Measurements from ENCODE around the gene FLOT1. TPM values are rescaled to one million over a fixed set of nuclear protein-coding genes. Genes with fewer than 3 reads are reported as not detected.

FLOT1 gene
- polyA plus RNA-seq, 1 experiment = 292 TPM

GRCh38 chr6:30779850-30780641, 37.6 kb upstream of the FLOT1 start:
- Histone ChIP-seq H3K4me3 (ENCODE audit: low read depth, low read length) (no peak overlapping the region), H3K27me3 (ENCODE audit: control insufficient read depth, insufficient read depth, low read length) (no peaks in the 10 kb centered on the region), H3K36me3 (ENCODE audit: control insufficient read depth, insufficient read depth, low read length) (no peaks in the 10 kb centered on the region)
- CTCF ChIA-PET = interaction anchor here (0.7 to 2.5 kb wide), 3 partner anchors 10 to 300 kb away, joined by 3 to 8 read pairs (median 3); no protein-coding TSS in a partner anchor
- TF ChIP-seq, protein P1, sequence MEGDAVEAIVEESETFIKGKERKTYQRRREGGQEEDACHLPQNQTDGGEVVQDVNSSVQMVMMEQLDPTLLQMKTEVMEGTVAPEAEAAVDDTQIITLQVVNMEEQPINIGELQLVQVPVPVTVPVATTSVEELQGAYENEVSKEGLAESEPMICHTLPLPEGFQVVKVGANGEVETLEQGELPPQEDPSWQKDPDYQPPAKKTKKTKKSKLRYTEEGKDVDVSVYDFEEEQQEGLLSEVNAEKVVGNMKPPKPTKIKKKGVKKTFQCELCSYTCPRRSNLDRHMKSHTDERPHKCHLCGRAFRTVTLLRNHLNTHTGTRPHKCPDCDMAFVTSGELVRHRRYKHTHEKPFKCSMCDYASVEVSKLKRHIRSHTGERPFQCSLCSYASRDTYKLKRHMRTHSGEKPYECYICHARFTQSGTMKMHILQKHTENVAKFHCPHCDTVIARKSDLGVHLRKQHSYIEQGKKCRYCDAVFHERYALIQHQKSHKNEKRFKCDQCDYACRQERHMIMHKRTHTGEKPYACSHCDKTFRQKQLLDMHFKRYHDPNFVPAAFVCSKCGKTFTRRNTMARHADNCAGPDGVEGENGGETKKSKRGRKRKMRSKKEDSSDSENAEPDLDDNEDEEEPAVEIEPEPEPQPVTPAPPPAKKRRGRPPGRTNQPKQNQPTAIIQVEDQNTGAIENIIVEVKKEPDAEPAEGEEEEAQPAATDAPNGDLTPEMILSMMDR (IDR thresholded peaks at IDR 0.05; ENCODE audit: insufficient read depth, low read depth, low read length) = no peak
- no peak for DNase-seq (ENCODE audit: low read depth)
- POLR2A ChIA-PET = interaction anchor here (0.7 kb wide), 1 partner anchor 21 kb away, joined by 3 read pairs; no protein-coding TSS in a partner anchor

GRCh38 chr6:30778001-30778635, 35.6 kb upstream of the FLOT1 start:
- TF ChIP-seq, protein P1 (IDR thresholded peaks at IDR 0.05; ENCODE audit: insufficient read depth, low read depth, low read length) = no peak
- POLR2A ChIA-PET = no interaction called here
- H3K27me3 ChIP-seq (ENCODE audit: control insufficient read depth, insufficient read depth, low read length) = no peaks in the 10 kb centered on the region
- H3K36me3 ChIP-seq (ENCODE audit: control insufficient read depth, insufficient read depth, low read length) = no peaks in the 10 kb centered on the region
- no peak for DNase-seq (ENCODE audit: low read depth)
- CTCF ChIA-PET = interaction anchor here (0.6 to 1.1 kb wide), 2 partner anchors 21 to 26 kb away, joined by 4 read pairs; no protein-coding TSS in a partner anchor
- H3K4me3 ChIP-seq (ENCODE audit: low read depth, low read length) = no peak overlapping the region

DNA sequence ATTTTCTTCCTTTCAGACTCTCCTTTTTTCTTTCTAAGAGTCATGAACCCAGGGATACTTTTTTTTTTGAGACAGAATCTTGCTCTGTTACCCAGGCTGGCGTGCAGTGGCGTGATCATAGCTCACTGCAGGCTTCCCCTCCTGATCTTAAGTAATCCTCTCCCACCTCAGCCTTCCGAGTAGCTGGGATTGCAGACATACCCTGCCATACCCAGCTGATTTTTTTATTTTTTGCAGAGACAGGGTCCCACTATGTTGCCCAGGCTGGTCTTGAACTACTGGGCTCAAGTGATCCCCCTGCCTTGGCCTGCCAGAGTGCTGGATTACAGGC, 34.6 kb upstream of the FLOT1 start:
- TF ChIP-seq, protein P1 (IDR thresholded peaks at IDR 0.05; ENCODE audit: insufficient read depth, low read depth, low read length) = no peak
- no peak overlapping the region for H3K4me3 ChIP-seq (ENCODE audit: low read depth, low read length)
- DNase-seq (ENCODE audit: low read depth) = no peak
- POLR2A ChIA-PET = no interaction called here
- no peaks in the 10 kb centered on the region for H3K36me3 ChIP-seq (ENCODE audit: control insufficient read depth, insufficient read depth, low read length)
- CTCF ChIA-PET = interaction anchor here (1.2 to 2.3 kb wide), 2 partner anchors 13 to 35 kb away, joined by 3 to 6 read pairs; partner anchors contain the start of gene FLOT1
- no peaks in the 10 kb centered on the region for H3K27me3 ChIP-seq (ENCODE audit: control insufficient read depth, insufficient read depth, low read length)

DNA sequence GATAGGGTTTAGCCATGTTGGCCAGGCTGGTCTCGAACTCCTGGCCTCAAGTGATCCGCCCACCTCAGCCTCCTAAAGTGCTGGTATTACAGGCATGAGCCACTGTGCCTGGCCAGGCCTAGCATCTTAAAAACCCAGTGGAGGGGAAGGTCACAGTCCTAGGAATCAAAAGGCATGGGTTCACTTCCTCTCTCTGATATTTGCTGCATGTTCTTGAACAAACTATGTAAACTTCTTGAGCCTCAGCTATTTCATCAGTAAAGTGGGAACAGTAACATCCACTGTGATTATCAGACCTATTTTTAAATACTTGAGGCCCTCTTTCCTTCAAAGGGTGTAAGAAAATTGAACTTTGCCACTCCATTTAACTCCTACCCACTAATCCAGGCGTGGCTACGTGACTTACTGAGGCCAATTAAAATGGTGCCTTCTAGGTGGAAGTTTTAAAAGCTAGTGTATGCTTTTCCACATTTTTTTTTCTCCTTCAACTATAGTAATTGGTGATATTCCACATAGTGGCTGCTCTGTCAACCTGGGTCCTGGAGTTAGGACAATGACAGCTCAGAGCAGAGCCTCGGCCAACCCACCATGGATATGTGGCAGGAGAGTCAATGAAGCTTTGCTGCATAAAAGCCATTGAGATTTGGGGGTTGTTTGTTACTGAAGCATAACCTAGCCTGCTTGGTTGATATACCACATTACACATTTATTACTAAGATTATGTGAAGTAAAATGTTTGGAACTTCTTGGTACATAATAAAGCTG, 34.1 kb upstream of the FLOT1 start:
- Histone ChIP-seq H3K4me3 (ENCODE audit: low read depth, low read length) (no peak overlapping the region), H3K27me3 (ENCODE audit: control insufficient read depth, insufficient read depth, low read length) (no peaks in the 10 kb centered on the region), H3K36me3 (ENCODE audit: control insufficient read depth, insufficient read depth, low read length) (no peaks in the 10 kb centered on the region)
- ChIA-PET CTCF (interaction anchor here (1.2 to 2.3 kb wide), 2 partner anchors 13 to 35 kb away, joined by 3 to 6 read pairs; partner anchors contain the start of gene FLOT1), POLR2A (interaction anchor here (0.7 kb wide), 1 partner anchor 134 kb away, joined by 16 read pairs; no protein-coding TSS in a partner anchor)
- TF ChIP-seq, protein P1 (IDR thresholded peaks at IDR 0.05; ENCODE audit: insufficient read depth, low read depth, low read length) = no peak
- no peak for DNase-seq (ENCODE audit: low read depth)
